Upper lobe of right lung (tissue), 1 donor: ENCODE results near the gene PTBP3. TPM values are rescaled to one million over a fixed set of nuclear protein-coding genes. Genes with fewer than 3 reads are reported as not detected.
"Not testable (repeated sequence)": the region's sequence is repeated elsewhere in the genome, so short reads cannot be mapped to it uniquely, and the experiment has no call there.

Experiments used
- ATAC-seq: fragments of 200-7000 bp; cut with Tn5 transposase; one replicate; pipeline ENCODE4 v1.9.1; 2020; ENCODE audit warnings: mild to moderate bottlenecking, moderate library complexity
- DNase-seq: peaks from one replicate; pipeline ENCODE4 v3.0.0-alpha.2; 2020
- H3K27ac ChIP-seq: fragments of 200-600 bp; one replicate; pipeline ENCODE4 v1.8.0; 2022
- H3K27me3 ChIP-seq: fragments of 200-600 bp; one replicate; pipeline ENCODE4 v1.8.0; 2022; ENCODE audit warnings: mild to moderate bottlenecking
- H3K36me3 ChIP-seq: fragments of 200-600 bp; one replicate; pipeline ENCODE4 v1.8.0; 2022
- H3K4me1 ChIP-seq: fragments of 200-600 bp; one replicate; pipeline ENCODE4 v1.8.0; 2022
- H3K4me3 ChIP-seq: fragments of 200-600 bp; one replicate; pipeline ENCODE4 v1.8.0; 2022; ENCODE audit warnings: mild to moderate bottlenecking
- H3K9me3 ChIP-seq: fragments of 200-600 bp; one replicate; pipeline ENCODE4 v1.8.0; 2022
- CTCF ChIP-seq: fragments of 200-600 bp; IDR thresholded peaks from one replicate; pipeline ENCODE4 v1.8.0; 2022; ENCODE audit warnings: antibody characterized with exemption
- intact Hi-C: fragments of 100-400 bp; cut with DNase I; formaldehyde crosslinking; loops from one replicate; pipeline ENCODE4 v1.11.0; 2022
- total RNA-seq: library from RNA; stranded (reverse); fragmentation: NEBNext Ultra II Directional; extraction: Animal tissue kit (Norgen Biotek cat#: 25700); gene quantifications from one replicate; pipeline ENCODE4 v1.2.1, GENCODE V29; 2021
- donor health status: DM: no; HTN: yes; CAD: no; lungs with severe emphysema.

PTBP3 gene
- total RNA-seq, 1 donor from 2014 or later, result 77.6 TPM

- H3K36me3 ChIP-seq, result no peaks in the 10 kb centered on the region
Measured at GRCh38 chr9:112375361-112375760, 41.9 kb upstream of the PTBP3 start.

GRCh38 chr9:112374232-112374631 lies 40.8 kb upstream of the PTBP3 start:
- H3K27me3 ChIP-seq, H3K9me3 ChIP-seq, DNase-seq, H3K4me3 ChIP-seq, H3K27ac ChIP-seq, H3K36me3 ChIP-seq, intact Hi-C loops, ATAC-seq: not testable (repeated sequence)
- peaks cover 23% of the 10 kb centered on the region for H3K4me1 ChIP-seq

More at GRCh38 chr9:112375361-112375760, 41.9 kb upstream of the PTBP3 start:
- ATAC-seq, result no peak
- intact Hi-C loops, result no loop called here
- H3K27ac ChIP-seq, result no peak overlapping the region
- no peaks in the 10 kb centered on the region for H3K9me3 ChIP-seq
- DNase-seq, result no peak
- TF ChIP-seq CTCF, result no peak
- H3K4me3 ChIP-seq, result no peak overlapping the region
- peaks cover 23% of the 10 kb centered on the region for H3K4me1 ChIP-seq
- H3K27me3 ChIP-seq, result no peaks in the 10 kb centered on the region

GRCh38 chr9:112373666-112374065 lies 40.2 kb upstream of the PTBP3 start:
- H3K27me3 ChIP-seq, DNase-seq, intact Hi-C loops, H3K4me3 ChIP-seq, H3K36me3 ChIP-seq, ATAC-seq, H3K9me3 ChIP-seq, H3K27ac ChIP-seq: not testable (repeated sequence)
- H3K4me1 ChIP-seq, result peaks cover 23% of the 10 kb centered on the region

GRCh38 chr9:112371060-112371459 lies 37.6 kb upstream of the PTBP3 start:
- Histone ChIP-seq H3K27me3 (no peaks in the 10 kb centered on the region), H3K4me1 (no peaks in the 10 kb centered on the region), H3K27ac (no peak overlapping the region), H3K4me3 (no peak overlapping the region), H3K9me3 (no peaks in the 10 kb centered on the region), H3K36me3 (no peaks in the 10 kb centered on the region)
- no peak for ATAC-seq
- intact Hi-C loops, result no loop called here
- TF ChIP-seq CTCF, result no peak
- DNase-seq, result no peak

GRCh38 chr9:112369817-112370216 lies 36.4 kb upstream of the PTBP3 start:
- DNase-seq (no peak), ATAC-seq (no peak)
- Histone ChIP-seq H3K36me3 (no peaks in the 10 kb centered on the region), H3K27ac (no peak overlapping the region), H3K9me3 (no peaks in the 10 kb centered on the region), H3K4me3 (no peak overlapping the region), H3K27me3 (no peaks in the 10 kb centered on the region), H3K4me1 (no peaks in the 10 kb centered on the region)
- TF ChIP-seq CTCF, result no peak
- intact Hi-C loops, result no loop called here

- Histone ChIP-seq H3K9me3 (no peaks in the 10 kb centered on the region), H3K27ac (no peak overlapping the region), H3K36me3 (no peaks in the 10 kb centered on the region), H3K4me3 (no peak overlapping the region), H3K27me3 (no peaks in the 10 kb centered on the region), H3K4me1 (no peaks in the 10 kb centered on the region)
- ATAC-seq, result no peak
- no peak for TF ChIP-seq CTCF
- intact Hi-C loops, result no loop called here
- no peak for DNase-seq
Measured at GRCh38 chr9:112367465-112367864, 34.0 kb upstream of the PTBP3 start.

- Histone ChIP-seq H3K36me3 (no peaks in the 10 kb centered on the region), H3K4me1 (no peaks in the 10 kb centered on the region), H3K27ac (no peak overlapping the region), H3K27me3 (no peaks in the 10 kb centered on the region), H3K9me3 (no peaks in the 10 kb centered on the region), H3K4me3 (no peak overlapping the region)
- intact Hi-C loops, result no loop called here
- peak; percentile 19 for TF ChIP-seq CTCF
- DNase-seq, result no peak
- ATAC-seq, result no peak
Measured at GRCh38 chr9:112366591-112366990, 33.2 kb upstream of the PTBP3 start.

GRCh38 chr9:112365257-112365656 lies 31.8 kb upstream of the PTBP3 start:
- not testable (repeated sequence) for H3K36me3 ChIP-seq, ATAC-seq

More at GRCh38 chr9:112365257-112365656, 31.8 kb upstream of the PTBP3 start:
- H3K4me3 ChIP-seq, H3K27ac ChIP-seq, intact Hi-C loops, DNase-seq, H3K27me3 ChIP-seq, H3K9me3 ChIP-seq, H3K4me1 ChIP-seq: not testable (repeated sequence)
